Kidney epithelial cell (primary cell): Measurements from ENCODE around the gene WNT11. TPM values are rescaled to one million over a fixed set of nuclear protein-coding genes. Genes with fewer than 3 reads are reported as not detected.

Experiments
- DNase-seq: peaks from one replicate; pipeline ENCODE4 v3.0.0-alpha.2; 2010; ENCODE audit warnings: low read depth
- H3K27me3 ChIP-seq: 2 replicates; pipeline ENCODE4 v1.6.0; 2011; ENCODE audit warnings: low read length; ENCODE audit not compliant: control insufficient read depth, insufficient read depth
- H3K36me3 ChIP-seq: 2 replicates; pipeline ENCODE4 v1.5.1; 2011; ENCODE audit warnings: low read length; ENCODE audit not compliant: control insufficient read depth, insufficient read depth
- H3K4me3 ChIP-seq: 2 replicates; pipeline ENCODE4 v1.5.1; 2011; ENCODE audit warnings: low read depth, mild to moderate bottlenecking, control low read depth, low read length
- CTCF ChIP-seq: IDR thresholded peaks from 2 replicates; pipeline ENCODE4 v1.5.1; 2011; ENCODE audit warnings: mild to moderate bottlenecking, moderate library complexity, low read length, control low read depth, inconsistent platforms; ENCODE audit not compliant: insufficient read depth, poor library complexity, severe bottlenecking
- total RNA-seq: library from RNA; depleted of rRNA; stranded (reverse); fragments of >200 nt; gene quantifications from 2 replicates; pipeline ENCODE4 v1.2.3, GENCODE V29; 2015

WNT11 gene
- total RNA-seq, 1 donor from 2014 or later = 0.21 TPM

DNA sequence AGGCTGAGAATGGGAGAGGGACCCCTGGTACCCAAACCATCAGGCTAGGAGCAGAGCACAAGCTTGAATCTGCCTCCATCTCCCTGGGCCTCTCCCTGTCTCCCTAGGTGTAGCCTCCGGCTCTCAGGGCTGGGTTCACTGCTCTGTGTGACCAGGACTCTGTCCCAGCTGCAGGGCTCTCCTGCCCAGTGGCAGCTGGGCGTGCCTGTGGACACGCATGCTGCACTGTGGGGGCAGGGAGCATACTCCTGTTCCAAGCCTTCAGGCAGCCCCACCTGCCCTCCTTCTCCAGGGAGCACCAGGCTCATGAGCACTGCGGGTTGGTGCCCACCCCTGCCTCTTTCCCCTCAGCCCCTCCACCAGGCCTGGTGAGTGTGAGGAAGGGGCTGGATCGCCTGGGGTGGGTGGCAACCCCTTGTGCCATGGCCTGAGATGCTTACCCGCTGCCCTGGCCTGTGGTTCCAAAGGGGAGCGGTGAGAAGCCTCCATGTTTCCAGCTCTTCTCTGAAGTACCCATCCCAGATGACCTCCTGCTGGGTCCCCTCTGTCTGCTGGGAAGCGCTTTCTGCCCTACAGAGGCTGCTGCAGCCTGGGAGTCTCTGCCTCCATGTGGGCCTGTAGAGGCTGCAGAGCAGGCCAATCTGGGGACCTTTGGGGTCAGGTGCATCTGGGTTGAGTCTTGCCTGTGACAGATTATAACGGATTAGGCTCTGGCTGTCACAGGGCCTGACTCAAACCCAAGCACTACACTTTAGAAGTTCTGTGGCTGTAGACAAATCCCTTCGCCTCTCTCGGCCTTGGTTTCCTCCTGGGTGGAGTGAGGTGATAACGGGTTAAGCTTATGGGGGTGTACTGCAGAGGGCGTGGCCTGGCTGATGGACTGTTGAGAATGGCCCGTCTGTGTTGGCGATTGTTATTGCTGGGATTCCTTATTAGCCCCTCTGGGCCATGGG lies 43.7 kb downstream of the WNT11 start:
- no peaks in the 10 kb centered on the region for H3K36me3 ChIP-seq
- peaks cover 26% of the 10 kb centered on the region for H3K27me3 ChIP-seq
- H3K4me3 ChIP-seq = no peak overlapping the region
- DNase-seq = no peak
- TF ChIP-seq CTCF = no peak

DNA sequence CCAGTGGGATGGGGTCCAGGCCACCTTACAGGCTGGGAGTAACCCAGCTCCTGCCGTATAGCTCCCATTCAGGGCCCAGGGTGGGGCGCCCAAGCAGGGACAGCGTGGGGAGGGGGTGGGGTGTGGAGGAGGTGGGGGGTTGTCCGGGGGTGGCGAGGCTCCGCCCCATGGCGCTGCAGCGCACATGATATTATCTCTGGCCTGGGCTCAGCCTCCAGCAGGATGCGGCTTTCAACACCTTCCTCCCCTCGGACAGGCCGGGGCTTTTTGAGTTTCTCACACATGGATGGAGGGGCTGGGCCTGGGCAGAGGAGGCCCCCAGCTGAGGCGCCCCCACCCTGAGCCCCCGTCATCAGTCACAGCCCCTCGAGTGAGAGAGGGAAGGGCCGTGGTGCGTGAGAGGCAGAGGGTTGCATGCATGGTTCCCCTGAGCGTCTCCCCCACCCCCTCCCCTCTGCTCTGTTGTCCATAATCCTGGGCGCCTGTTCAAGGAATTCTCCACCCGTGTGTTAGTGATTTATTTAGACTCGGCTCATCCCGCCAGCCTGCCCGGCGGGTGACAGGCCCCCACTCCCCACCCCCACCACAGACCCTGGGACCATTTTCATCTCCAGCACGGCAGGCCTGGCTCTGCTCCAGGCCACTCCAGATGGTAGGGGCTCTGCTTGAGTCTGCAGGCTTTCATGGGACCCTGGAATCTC lies 44.9 kb downstream of the WNT11 start:
- no peak for DNase-seq
- Histone ChIP-seq H3K27me3 (peaks cover 26% of the 10 kb centered on the region), H3K4me3 (no peak overlapping the region), H3K36me3 (no peaks in the 10 kb centered on the region)
- no peak for TF ChIP-seq CTCF

GRCh38 chr11:76160856-76161255 lies 45.4 kb downstream of the WNT11 start:
- Histone ChIP-seq H3K36me3 (no peaks in the 10 kb centered on the region), H3K4me3 (no peak overlapping the region), H3K27me3 (peaks cover 26% of the 10 kb centered on the region)
- DNase-seq = no peak
- TF ChIP-seq CTCF = no peak

DNA sequence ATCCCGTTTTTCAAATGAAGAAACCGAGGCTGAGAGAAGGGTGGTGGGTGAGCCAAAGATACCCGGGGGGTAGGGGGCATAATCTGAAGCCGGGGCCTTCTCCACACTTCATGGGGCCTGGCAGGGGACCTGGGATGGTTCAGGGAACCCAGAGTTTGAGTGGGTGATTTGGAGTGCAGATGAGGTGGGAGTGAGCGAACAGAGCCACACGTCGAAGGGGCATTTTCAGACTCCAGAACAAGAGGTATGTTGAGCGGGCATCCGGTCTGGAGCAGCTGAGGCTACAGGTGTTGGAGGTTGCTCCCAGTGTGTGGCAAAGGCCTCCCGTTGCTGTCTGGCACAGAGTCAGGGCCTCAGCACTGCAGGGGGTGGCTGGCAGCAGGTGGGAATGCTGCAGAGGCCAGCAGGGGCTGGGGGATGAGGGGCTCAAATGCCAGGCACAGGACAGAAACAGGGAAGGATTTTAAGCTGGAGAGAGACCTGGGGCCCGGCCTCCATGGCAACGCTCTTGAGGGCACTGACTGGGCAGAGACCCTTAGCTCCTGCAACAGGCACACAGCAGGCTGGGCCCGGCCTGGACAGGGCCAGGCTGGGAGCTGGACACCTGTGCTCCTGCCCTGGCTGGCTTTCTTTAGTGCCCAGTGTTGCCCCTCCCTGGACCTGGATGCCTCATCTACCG lies 46.2 kb downstream of the WNT11 start:
- Histone ChIP-seq H3K36me3 (no peaks in the 10 kb centered on the region), H3K4me3 (no peak overlapping the region), H3K27me3 (peaks cover 24% of the 10 kb centered on the region)
- TF ChIP-seq CTCF = no peak
- DNase-seq = no peak

DNA sequence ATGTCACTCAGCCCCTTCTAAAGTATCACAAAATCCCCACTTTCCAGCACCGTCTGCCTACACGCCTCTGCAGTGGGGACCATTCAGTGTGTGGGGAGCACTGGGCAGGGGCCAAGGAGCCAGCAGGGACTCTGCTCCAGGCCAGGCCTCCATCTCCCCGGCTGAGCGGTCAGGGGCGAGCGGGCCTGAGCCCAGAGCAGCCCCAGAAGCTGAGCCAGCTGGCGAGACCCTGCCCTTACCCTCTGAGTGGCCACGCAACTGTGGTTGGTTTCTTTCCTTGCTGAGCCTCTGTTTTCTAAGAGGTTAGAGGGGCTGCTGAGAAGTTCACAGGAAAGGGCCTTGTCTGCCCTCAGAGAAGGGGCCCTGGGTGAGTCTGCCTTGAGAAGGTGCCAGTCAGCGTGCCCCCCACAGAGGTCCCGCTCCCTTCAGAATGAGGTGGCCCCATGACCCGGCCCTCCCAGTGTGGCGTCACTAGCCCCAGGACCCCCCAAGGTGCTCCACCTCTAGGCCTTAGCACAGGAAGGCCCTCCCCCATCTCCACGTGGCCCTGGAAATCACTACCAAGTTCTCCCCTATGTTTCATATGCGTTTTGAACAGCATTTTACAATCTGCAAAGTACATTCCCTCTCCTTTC lies 46.9 kb downstream of the WNT11 start:
- H3K27me3 ChIP-seq = peaks cover 24% of the 10 kb centered on the region
- H3K4me3 ChIP-seq = no peak overlapping the region
- TF ChIP-seq CTCF = no peak
- DNase-seq = no peak
- H3K36me3 ChIP-seq = no peaks in the 10 kb centered on the region
